Measurements from ENCODE around the gene LRRC51.

The LRRC51 gene

GRCh38 chr11:72080326-72081183 is at the start of gene LRRC51, which contains the start of gene NUMA1:
LRRC51 (plus strand) TSS chr11:72080850; CDS start chr11:72089084, 8,234 bp downstream.
NUMA1 (minus strand) TSS chr11:72080542; CDS start chr11:72035943, 44,599 bp downstream.
- DNase-seq = peak; percentile 100

GRCh38 chr11:72036687-72037086 is 44.0 kb upstream of the LRRC51 start:
- no peak for DNase-seq

- DNase-seq = peak; percentile 96
These were observed 42.9 kb upstream of the LRRC51 start for GRCh38 chr11:72037554-72038311.

- peak; percentile 34 for DNase-seq
These were observed 42.2 kb upstream of the LRRC51 start for GRCh38 chr11:72038491-72038890.

GRCh38 chr11:72039031-72039855 is 41.4 kb upstream of the LRRC51 start:
- no peak for DNase-seq

GRCh38 chr11:72039856-72040401 is 40.7 kb upstream of the LRRC51 start:
- DNase-seq = no peak

GRCh38 chr11:72040491-72041363 is 39.9 kb upstream of the LRRC51 start:
- DNase-seq = peak; percentile 94

- peak; percentile 61 for DNase-seq
These were observed 39.1 kb upstream of the LRRC51 start for GRCh38 chr11:72041364-72042063.

GRCh38 chr11:72042064-72042745 is 38.4 kb upstream of the LRRC51 start:
- no peak for DNase-seq

GRCh38 chr11:72045849-72046248 is 34.8 kb upstream of the LRRC51 start:
- no peak for DNase-seq

- no peak for DNase-seq
These were observed 31.7 kb upstream of the LRRC51 start for GRCh38 chr11:72048766-72049460.

GRCh38 chr11:72058416-72059034 is 22.1 kb upstream of the LRRC51 start:
- peak; percentile 82 for DNase-seq

- DNase-seq = no peak
These were observed 18.8 kb upstream of the LRRC51 start for GRCh38 chr11:72061739-72062396.

- DNase-seq = no peak
These were observed 13.8 kb upstream of the LRRC51 start for GRCh38 chr11:72066855-72067254.

GRCh38 chr11:72067266-72067665 is 13.4 kb upstream of the LRRC51 start:
- no peak for DNase-seq

GRCh38 chr11:72067676-72068075 is 13.0 kb upstream of the LRRC51 start:
- DNase-seq = no peak

GRCh38 chr11:72069200-72069599 is 11.4 kb upstream of the LRRC51 start:
- no peak for DNase-seq

GRCh38 chr11:72069787-72070251 is 10.8 kb upstream of the LRRC51 start:
- no peak for DNase-seq

GRCh38 chr11:72070491-72070890 is 10.2 kb upstream of the LRRC51 start:
- DNase-seq = no peak
